Right lobe of liver (tissue), 4 donors: Measurements from ENCODE around the gene XRRA1.

ENCODE experiments used
- CTCF ChIP-seq, 4 donors: fragments of 200-600 bp in 3 of 4; fragments of 450-650 bp in 1 of 4; IDR thresholded peaks; one replicate each; pipeline versions ENCODE4 v1.5.1 to v1.8.0; 2016 to 2022; ENCODE audit warnings: antibody characterized with exemption in 4 of 4, mild to moderate bottlenecking in 2 of 4
- POLR2A ChIP-seq: fragments of 450-650 bp; IDR thresholded peaks from one replicate; pipeline ENCODE4 v1.6.1; 2017; ENCODE audit warnings: antibody characterized with exemption, mild to moderate bottlenecking
- donor health status: DM: no; HTN: no; CAD: no.
- donor health status: DM: no; HTN: no; CAD: no.
- donor health status: DM: no; HTN: yes; CAD: no.

DNA sequence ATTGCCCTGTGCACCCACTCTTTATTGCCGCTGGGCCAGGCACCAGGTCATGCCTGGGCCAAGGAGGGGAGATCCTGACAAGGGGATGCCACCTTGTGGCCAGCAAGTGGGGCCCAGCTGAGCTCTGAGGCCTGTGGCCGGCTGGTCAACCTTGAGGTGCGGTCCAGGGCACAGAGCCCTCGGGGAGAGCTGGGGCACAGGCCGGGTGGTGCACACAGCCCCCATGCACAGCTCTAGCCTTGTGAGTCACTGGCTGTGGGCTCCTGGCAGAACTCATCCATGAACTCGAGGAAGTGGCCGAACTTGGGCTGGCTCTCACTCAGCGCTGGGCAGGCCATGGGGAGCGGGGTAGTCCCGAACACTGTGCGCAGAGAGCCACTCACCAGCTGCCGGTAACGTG, 105.9 kb downstream of the XRRA1 start:
- no peak for TF ChIP-seq CTCF (IDR thresholded peaks at IDR 0.05)
- TF ChIP-seq POLR2A = no peak
